Measurements from ENCODE around the gene NCEH1. TPM values are rescaled to one million over a fixed set of nuclear protein-coding genes. Genes with fewer than 3 reads are reported as not detected.

The NCEH1 gene
- total RNA-seq, 1 experiment from 2014 or later: 11.5 TPM

GRCh38 chr3:172680684-172681083, 30.2 kb downstream of the NCEH1 start:
- TF ChIP-seq JUND (IDR thresholded peaks at IDR 0.05) (no peak), MAX (IDR thresholded peaks at IDR 0.05) (no peak), ZNF274 (IDR thresholded peaks at IDR 0.05; ENCODE audit: low read depth, low read length) (no peak), FOSL1 (IDR thresholded peaks at IDR 0.05; ENCODE audit: low read depth) (no peak), ATF3 (IDR thresholded peaks at IDR 0.05) (no peak)
- no peaks in the 10 kb centered on the region for H3K9me2 ChIP-seq (ENCODE audit: insufficient read depth)
- H2AFZ ChIP-seq (ENCODE audit: low read depth, low read length, poor library complexity, severe bottlenecking): no peak overlapping the region
- H3K27ac ChIP-seq (ENCODE audit: low read depth, low read length): no peak overlapping the region
- no peaks in the 10 kb centered on the region for H4K20me1 ChIP-seq (ENCODE audit: insufficient read depth)
- RAD21 ChIA-PET (ENCODE audit: low non-redundant PET in 1 of 2, low total read pairs in 2 of 2, uncharacterized antibody in 2 of 2, unreplicated experiment in 2 of 2): no interaction called here
- H3K4me3 ChIP-seq (replicated peaks in 1 of 2; ENCODE audit: low read depth in 1 of 2, low read length in 2 of 2): no peak overlapping the region
- no peaks in the 10 kb centered on the region for H3K36me3 ChIP-seq (ENCODE audit: control insufficient read depth in 1 of 2, insufficient read depth in 2 of 2, low read length in 2 of 2)
- intact Hi-C loops (cut with micrococcal nuclease): no loop called here
- no peak for DNase-seq (ENCODE audit: low read depth, low spot score)
- POLR2A ChIA-PET: no interaction called here
- CTCF ChIA-PET: no interaction called here
- H3K9me3 ChIP-seq (ENCODE audit: control insufficient read depth in 1 of 2, insufficient read depth in 1 of 2, low read depth in 1 of 2, low read length in 2 of 2): no peaks in the 10 kb centered on the region
- no TSS peak for BruUV-seq (replicated peaks)
- peaks cover 5 to 15% of the 10 kb centered on the region in 2 experiments; a peak in 3 of 4 replicates for H3K4me1 ChIP-seq (ENCODE audit: control insufficient read depth in 1 of 2, insufficient read depth in 2 of 2, low read length in 2 of 2)
- H3K4me2 ChIP-seq (ENCODE audit: low read length): no peak overlapping the region
- no peak overlapping the region for H3K9ac ChIP-seq (ENCODE audit: low read length)
- H3K27me3 ChIP-seq (ENCODE audit: insufficient read depth, low read length): no peaks in the 10 kb centered on the region
- no peak for ATAC-seq
- peaks cover 23% of the 10 kb centered on the region for H3K79me2 ChIP-seq (ENCODE audit: insufficient read depth, low read length)

- no peak overlapping the region for H3K27ac ChIP-seq (ENCODE audit: low read depth, low read length)
- RAD21 ChIA-PET (ENCODE audit: low non-redundant PET in 1 of 2, low total read pairs in 2 of 2, uncharacterized antibody in 2 of 2, unreplicated experiment in 2 of 2): no interaction called here
- no peaks in the 10 kb centered on the region for H3K36me3 ChIP-seq (ENCODE audit: control insufficient read depth in 1 of 2, insufficient read depth in 2 of 2, low read length in 2 of 2)
- H3K4me2 ChIP-seq (ENCODE audit: low read length): no peak overlapping the region
- DNase-seq (ENCODE audit: low read depth, low spot score) (no peak), ATAC-seq (no peak)
- CTCF ChIA-PET: no interaction called here
- POLR2A ChIA-PET: no interaction called here
- H3K4me1 ChIP-seq (ENCODE audit: control insufficient read depth in 1 of 2, insufficient read depth in 2 of 2, low read length in 2 of 2): peaks cover 0 to 7% of the 10 kb centered on the region in 2 experiments; a peak in 2 of 4 replicates
- intact Hi-C loops (cut with micrococcal nuclease): no loop called here
- H3K27me3 ChIP-seq (ENCODE audit: insufficient read depth, low read length): no peaks in the 10 kb centered on the region
- no peak overlapping the region for H3K9ac ChIP-seq (ENCODE audit: low read length)
- no peaks in the 10 kb centered on the region for H4K20me1 ChIP-seq (ENCODE audit: insufficient read depth)
- no peaks in the 10 kb centered on the region for H3K9me3 ChIP-seq (ENCODE audit: control insufficient read depth in 1 of 2, insufficient read depth in 1 of 2, low read depth in 1 of 2, low read length in 2 of 2)
- H2AFZ ChIP-seq (ENCODE audit: low read depth, low read length, poor library complexity, severe bottlenecking): no peak overlapping the region
- BruUV-seq (replicated peaks): no TSS peak
- no peaks in the 10 kb centered on the region for H3K9me2 ChIP-seq (ENCODE audit: insufficient read depth)
- H3K4me3 ChIP-seq (replicated peaks in 1 of 2; ENCODE audit: low read depth in 1 of 2, low read length in 2 of 2): no peak overlapping the region
- peaks cover 24% of the 10 kb centered on the region for H3K79me2 ChIP-seq (ENCODE audit: insufficient read depth, low read length)
- TF ChIP-seq CBX3 (IDR thresholded peaks at IDR 0.05; ENCODE audit: low read depth): no peak
- TF ChIP-seq EZH2 (IDR thresholded peaks at IDR 0.05): no peak
- no peak for TF ChIP-seq CTCF (IDR thresholded peaks at IDR 0.05 in 2 of 3, conservative IDR thresholded peaks at IDR 0.05 in 1 of 3; ENCODE audit: borderline replicate concordance in 1 of 3, insufficient read depth in 1 of 3, low read depth in 2 of 3, low read length in 2 of 3)
- TF ChIP-seq SP1 (IDR thresholded peaks at IDR 0.05; ENCODE audit: low read depth): no peak
- TF ChIP-seq REST (IDR thresholded peaks at IDR 0.05; ENCODE audit: low read depth): no peak
- no peak for TF ChIP-seq CEBPB (IDR thresholded peaks at IDR 0.05; ENCODE audit: low read depth)
- no peak for TF ChIP-seq EZH2phosphoT487 (IDR thresholded peaks at IDR 0.05; ENCODE audit: borderline replicate concordance)
- TF ChIP-seq ELF1 (IDR thresholded peaks at IDR 0.05; ENCODE audit: borderline replicate concordance, low read depth): no peak
- no peak for TF ChIP-seq SIN3A (IDR thresholded peaks at IDR 0.05; ENCODE audit: low read depth)
- no peak for TF ChIP-seq POLR2A (IDR thresholded peaks at IDR 0.05; ENCODE audit: borderline replicate concordance, extremely low read depth, insufficient read depth, insufficient read length)
- no peak for TF ChIP-seq MAX (IDR thresholded peaks at IDR 0.05)
- TF ChIP-seq ZNF274 (IDR thresholded peaks at IDR 0.05; ENCODE audit: low read depth, low read length): no peak
- no peak for TF ChIP-seq ZFX (IDR thresholded peaks at IDR 0.05)
- TF ChIP-seq EGR1 (IDR thresholded peaks at IDR 0.05; ENCODE audit: low read depth): no peak
These were observed 31.3 kb downstream of the NCEH1 start for GRCh38 chr3:172679599-172679998.

Data from HCT116 (cell line).